ENCODE data around the gene SRMS.
"Not testable (repeated sequence)": the region's sequence is repeated elsewhere in the genome, so short reads cannot be mapped to it uniquely, and the experiment has no call there.

SRMS gene

GRCh38 chr20:63565021-63565698 lies 17.6 kb upstream of the SRMS start:
- no peak for DNase-seq

- no peak for DNase-seq
Measured at GRCh38 chr20:63564036-63564810, 16.7 kb upstream of the SRMS start.

GRCh38 chr20:63563225-63563935 lies 15.8 kb upstream of the SRMS start:
- no peak for DNase-seq

GRCh38 chr20:63562461-63563224 lies 15.1 kb upstream of the SRMS start:
- DNase-seq: no peak

GRCh38 chr20:63561624-63562396 lies 14.3 kb upstream of the SRMS start:
- no peak for DNase-seq

GRCh38 chr20:63560856-63561609 lies 13.5 kb upstream of the SRMS start:
- no peak for DNase-seq

GRCh38 chr20:63560333-63560805 lies 12.8 kb upstream of the SRMS start:
- no peak for DNase-seq

- DNase-seq: not testable (repeated sequence)
Measured at GRCh38 chr20:63559485-63560332, 12.2 kb upstream of the SRMS start.

GRCh38 chr20:63558804-63559484 lies 11.4 kb upstream of the SRMS start:
- DNase-seq: no peak

- no peak for DNase-seq
Measured at GRCh38 chr20:63557481-63557891, 9.9 kb upstream of the SRMS start.

GRCh38 chr20:63556873-63557478 lies 9.4 kb upstream of the SRMS start:
- no peak for DNase-seq

- DNase-seq: no peak
Measured at GRCh38 chr20:63555661-63556381, 8.3 kb upstream of the SRMS start.

- DNase-seq: no peak
Measured at GRCh38 chr20:63554361-63555278, 7.1 kb upstream of the SRMS start.

GRCh38 chr20:63553933-63554290 lies 6.4 kb upstream of the SRMS start, which contains the start of gene FNDC11:
Gene FNDC11 (plus strand): TSS chr20:63554159. CDS start chr20:63555664, 1,505 bp downstream.
- no peak for DNase-seq

GRCh38 chr20:63553251-63553932 lies 5.8 kb upstream of the SRMS start:
- no peak for DNase-seq

- no peak for DNase-seq
Measured at GRCh38 chr20:63552481-63553249, 5.1 kb upstream of the SRMS start.
